ENCODE data around the gene EFS.

The EFS gene

GRCh38 chr14:23380197-23380914, 15.4 kb upstream of the EFS start:
- in situ Hi-C loops (cut with HindIII; ENCODE audit: low sequenced_read_pairs), result no loop called here

GRCh38 chr14:23379366-23380196, 14.6 kb upstream of the EFS start:
- in situ Hi-C loops (cut with HindIII; ENCODE audit: low sequenced_read_pairs), result no loop called here

GRCh38 chr14:23378612-23379220, 13.7 kb upstream of the EFS start:
- in situ Hi-C loops (cut with HindIII; ENCODE audit: low sequenced_read_pairs), result no loop called here

- in situ Hi-C loops (cut with HindIII; ENCODE audit: low sequenced_read_pairs), result no loop called here
Measured at GRCh38 chr14:23377573-23378563, 12.9 kb upstream of the EFS start.

- in situ Hi-C loops (cut with HindIII; ENCODE audit: low sequenced_read_pairs), result no loop called here
Measured at GRCh38 chr14:23377198-23377550, 12.2 kb upstream of the EFS start.

GRCh38 chr14:23376482-23377197, 11.7 kb upstream of the EFS start, which contains the start of gene CMTM5:
Gene CMTM5 (plus strand): TSS chr14:23377046. CDS start chr14:23377252, 206 bp downstream.
- in situ Hi-C loops (cut with HindIII; ENCODE audit: low sequenced_read_pairs), result no loop called here

GRCh38 chr14:23375527-23376251, 10.7 kb upstream of the EFS start:
- in situ Hi-C loops (cut with HindIII; ENCODE audit: low sequenced_read_pairs), result no loop called here

- in situ Hi-C loops (cut with HindIII; ENCODE audit: low sequenced_read_pairs), result no loop called here
Measured at GRCh38 chr14:23373041-23373440, 8.1 kb upstream of the EFS start.

GRCh38 chr14:23372509-23372908, 7.5 kb upstream of the EFS start, which contains the start of gene IL25:
Gene IL25 (plus strand): TSS chr14:23372809.
- in situ Hi-C loops (cut with HindIII; ENCODE audit: low sequenced_read_pairs), result no loop called here

GRCh38 chr14:23371865-23372264, 6.9 kb upstream of the EFS start:
- in situ Hi-C loops (cut with HindIII; ENCODE audit: low sequenced_read_pairs), result no loop called here

- in situ Hi-C loops (cut with HindIII; ENCODE audit: low sequenced_read_pairs), result no loop called here
Measured at GRCh38 chr14:23370221-23370620, 5.2 kb upstream of the EFS start.

- in situ Hi-C loops (cut with HindIII; ENCODE audit: low sequenced_read_pairs), result loop anchor here (5.0 kb wide), 1 partner anchor 71 kb away; the partner anchor contains the start of gene MYH7
Measured at GRCh38 chr14:23366426-23366921, 1.5 kb upstream of the EFS start.

- in situ Hi-C loops (cut with HindIII; ENCODE audit: low sequenced_read_pairs), result loop anchor here (5.0 kb wide), 1 partner anchor 71 kb away; the partner anchor contains the start of gene MYH7
Measured at GRCh38 chr14:23365732-23366425, 907 bp upstream of the EFS start.

GRCh38 chr14:23364164-23365035, 572 bp downstream of the EFS start:
- in situ Hi-C loops (cut with HindIII; ENCODE audit: low sequenced_read_pairs), result loop anchor here (5.0 kb wide), 1 partner anchor 73 kb away; the partner anchor contains the start of gene MYH7

GRCh38 chr14:23362200-23362599, 2.8 kb downstream of the EFS start:
- in situ Hi-C loops (cut with HindIII; ENCODE audit: low sequenced_read_pairs), result no loop called here

- in situ Hi-C loops (cut with HindIII; ENCODE audit: low sequenced_read_pairs), result no loop called here
Measured at GRCh38 chr14:23361763-23362162, 3.2 kb downstream of the EFS start.

- in situ Hi-C loops (cut with HindIII; ENCODE audit: low sequenced_read_pairs), result no loop called here
Measured at GRCh38 chr14:23361320-23361719, 3.7 kb downstream of the EFS start.
